A673 (cell line): ENCODE measurements around the gene SMC2. TPM values are rescaled to one million over a fixed set of nuclear protein-coding genes. Genes with fewer than 3 reads are reported as not detected.

Source experiments
- BruUV-seq: library from RNA; stranded (reverse); fragments of 400-500 nt; replicated peaks from 2 replicates; lab custom pipeline; 2021; lab: Mats Ljungman, UMichigan
- CTCF ChIA-PET: fragments of 300-600 bp; sonication (Branson Sonifier 250); formaldehyde crosslinking; loops from one replicate; lab custom pipeline; 2022; ENCODE audit warnings: antibody characterized with exemption; lab: Charles Lee
- POLR2A ChIA-PET: fragments of 300-600 bp; sonication (Branson Sonifier 250); formaldehyde crosslinking; loops from one replicate; lab custom pipeline; 2022; ENCODE audit warnings: antibody characterized with exemption; ENCODE audit not compliant: low non-redundant PET; lab: Charles Lee
- DNase-seq: peaks from one replicate; pipeline ENCODE4 v3.0.0-alpha.2; 2015; ENCODE audit warnings: low spot score
- H3K27ac ChIP-seq: fragments of 200-600 bp; sonication (generic); 2 replicates; pipeline ENCODE4 v1.5.1; 2016; ENCODE audit warnings: mixed run types, low read depth, mild to moderate bottlenecking, mixed read lengths, antibody characterized with exemption, low read length; ENCODE audit not compliant: poor library complexity, severe bottlenecking
- H3K27me3 ChIP-seq: fragments of 200-600 bp; sonication (generic); replicated peaks from 2 replicates; pipeline ENCODE4 v1.6.1; 2017; ENCODE audit warnings: mixed run types, low read depth, mild to moderate bottlenecking, mixed read lengths, antibody characterized with exemption, low read length; ENCODE audit not compliant: insufficient read depth, poor library complexity
- H3K36me3 ChIP-seq: fragments of 200-600 bp; sonication (generic); 2 replicates; pipeline ENCODE4 v1.6.1; 2016; ENCODE audit warnings: mixed run types, mild to moderate bottlenecking, mixed read lengths, antibody characterized with exemption, low read length; ENCODE audit not compliant: insufficient read depth, poor library complexity, severe bottlenecking
- H3K4me1 ChIP-seq: fragments of 200-600 bp; sonication (generic); 2 replicates; pipeline ENCODE4 v1.6.1; 2017; ENCODE audit warnings: mixed run types, mild to moderate bottlenecking, mixed read lengths, antibody characterized with exemption, low read length; ENCODE audit not compliant: insufficient read depth, poor library complexity, severe bottlenecking
- H3K4me3 ChIP-seq: fragments of 200-600 bp; sonication (generic); 2 replicates; pipeline ENCODE4 v1.5.1; 2016; ENCODE audit warnings: low read depth, mixed run types, mild to moderate bottlenecking, mixed read lengths, low read length; ENCODE audit not compliant: poor library complexity, severe bottlenecking
- H3K9me3 ChIP-seq: fragments of 200-600 bp; sonication (generic); 2 replicates; pipeline ENCODE4 v1.6.1; 2016; ENCODE audit warnings: mixed run types, low read depth, mild to moderate bottlenecking, mixed read lengths, antibody characterized with exemption, low read length; ENCODE audit not compliant: poor library complexity, severe bottlenecking
- CTCF ChIP-seq: fragments of 300-800, 200-600 bp; sonication (generic); conservative IDR thresholded peaks from 2 replicates; pipeline ENCODE4 v1.5.1; 2017; ENCODE audit warnings: low read depth, mild to moderate bottlenecking, antibody characterized with exemption, low read length, moderate library complexity, mixed read lengths
- EZH2 ChIP-seq: fragments of 200-600 bp; sonication (generic); IDR thresholded peaks from 2 replicates; pipeline ENCODE4 v1.6.1; 2017; ENCODE audit warnings: borderline replicate concordance, low read depth, mild to moderate bottlenecking, mixed read lengths, antibody characterized with exemption, low read length; ENCODE audit not compliant: poor library complexity, severe bottlenecking
- intact Hi-C: fragments of 100-400 bp; cut with micrococcal nuclease; formaldehyde crosslinking; loops from one replicate; pipeline ENCODE4 v1.10.0; 2022; ENCODE audit not compliant: unreplicated experiment
- total RNA-seq: library from RNA; stranded (reverse); gene quantifications from 2 replicates; pipeline ENCODE4 v1.2.3, GENCODE V29; 2021

The SMC2 gene
- total RNA-seq, 1 experiment from 2014 or later, result 73.6 TPM

- no peak for DNase-seq
- peaks cover 20% of the 10 kb centered on the region for H3K9me3 ChIP-seq
- H3K4me1 ChIP-seq, result no peaks in the 10 kb centered on the region
- H3K36me3 ChIP-seq, result no peaks in the 10 kb centered on the region
- no peaks in the 10 kb centered on the region for H3K27me3 ChIP-seq
- no peak for TF ChIP-seq EZH2
- no peak for TF ChIP-seq CTCF
- POLR2A ChIA-PET, result no interaction called here
- no TSS peak for BruUV-seq
- H3K27ac ChIP-seq, result no peak overlapping the region
- intact Hi-C loops, result no loop called here
- H3K4me3 ChIP-seq, result no peak overlapping the region
- CTCF ChIA-PET, result no interaction called here
Observed at GRCh38 chr9:104080983-104081382, 13.1 kb upstream of the SMC2 start.

- TF ChIP-seq CTCF (no peak), EZH2 (no peak)
- BruUV-seq, result no TSS peak
- H3K27me3 ChIP-seq, result no peaks in the 10 kb centered on the region
- CTCF ChIA-PET, result no interaction called here
- no peaks in the 10 kb centered on the region for H3K4me1 ChIP-seq
- intact Hi-C loops, result no loop called here
- no peak for DNase-seq
- H3K9me3 ChIP-seq, result peaks cover 20% of the 10 kb centered on the region
- no peak overlapping the region for H3K27ac ChIP-seq
- H3K4me3 ChIP-seq, result no peak overlapping the region
- no peaks in the 10 kb centered on the region for H3K36me3 ChIP-seq
- POLR2A ChIA-PET, result no interaction called here
Observed at GRCh38 chr9:104082168-104082567, 11.9 kb upstream of the SMC2 start.

- H3K4me3 ChIP-seq, result no peak overlapping the region
- H3K27ac ChIP-seq, result no peak overlapping the region
- H3K9me3 ChIP-seq, result peaks cover 6% of the 10 kb centered on the region
- intact Hi-C loops, result no loop called here
- POLR2A ChIA-PET, result no interaction called here
- no TSS peak for BruUV-seq
- CTCF ChIA-PET, result no interaction called here
- no peaks in the 10 kb centered on the region for H3K27me3 ChIP-seq
- H3K4me1 ChIP-seq, result no peaks in the 10 kb centered on the region
- TF ChIP-seq CTCF, result no peak
- TF ChIP-seq EZH2, result no peak
- no peaks in the 10 kb centered on the region for H3K36me3 ChIP-seq
- peak; percentile 9 for DNase-seq
Observed at GRCh38 chr9:104085525-104085924, 8.6 kb upstream of the SMC2 start.
